ENCODE data around the gene TSC22D1. TPM values are rescaled to one million over a fixed set of nuclear protein-coding genes. Genes with fewer than 3 reads are reported as not detected.
"Not testable (repeated sequence)": the region's sequence is repeated elsewhere in the genome, so short reads cannot be mapped to it uniquely, and the experiment has no call there.

TSC22D1 gene
- total RNA-seq, 3 donors from 2014 or later, result 249 to 299 (median 260) TPM

GRCh38 chr13:44514278-44514677, 61.9 kb downstream of the TSC22D1 start:
- Histone ChIP-seq H3K36me3 (ENCODE audit: low read depth) (no peaks in the 10 kb centered on the region), H3K4me1 (ENCODE audit: low read depth) (no peaks in the 10 kb centered on the region), H3K4me3 (no peak overlapping the region), H3K9me3 (no peaks in the 10 kb centered on the region)
- no peak for DNase-seq
- no peak for ATAC-seq
- TF ChIP-seq CTCF (IDR thresholded peaks at IDR 0.05), result no peak
- intact Hi-C loops (cut with DNase I, micrococcal nuclease), result no loop called here

DNA sequence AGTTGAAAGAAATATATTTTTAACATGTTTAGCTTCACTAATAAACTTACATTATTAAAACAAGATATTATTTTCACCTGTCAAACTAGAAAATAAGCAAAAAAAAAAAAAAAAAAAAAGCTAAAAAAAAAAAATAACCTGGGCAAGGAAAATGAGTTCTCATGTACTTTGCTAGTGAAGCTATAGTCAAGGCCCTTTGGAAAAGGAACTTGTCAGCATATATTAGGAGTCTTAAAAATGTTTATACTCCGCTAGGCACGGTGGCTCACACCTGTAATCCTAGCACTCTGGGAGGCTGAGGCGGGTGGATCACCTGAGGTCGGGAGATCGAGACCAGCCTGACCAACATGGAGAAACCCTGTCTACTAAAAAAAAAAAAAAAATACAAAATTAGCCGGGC, 66.3 kb downstream of the TSC22D1 start:
- DNase-seq; intact Hi-C loops (cut with DNase I, micrococcal nuclease); H3K4me1 ChIP-seq (ENCODE audit: low read depth); H3K4me3 ChIP-seq; H3K9me3 ChIP-seq; ATAC-seq; H3K36me3 ChIP-seq (ENCODE audit: low read depth): not testable (repeated sequence)

DNA sequence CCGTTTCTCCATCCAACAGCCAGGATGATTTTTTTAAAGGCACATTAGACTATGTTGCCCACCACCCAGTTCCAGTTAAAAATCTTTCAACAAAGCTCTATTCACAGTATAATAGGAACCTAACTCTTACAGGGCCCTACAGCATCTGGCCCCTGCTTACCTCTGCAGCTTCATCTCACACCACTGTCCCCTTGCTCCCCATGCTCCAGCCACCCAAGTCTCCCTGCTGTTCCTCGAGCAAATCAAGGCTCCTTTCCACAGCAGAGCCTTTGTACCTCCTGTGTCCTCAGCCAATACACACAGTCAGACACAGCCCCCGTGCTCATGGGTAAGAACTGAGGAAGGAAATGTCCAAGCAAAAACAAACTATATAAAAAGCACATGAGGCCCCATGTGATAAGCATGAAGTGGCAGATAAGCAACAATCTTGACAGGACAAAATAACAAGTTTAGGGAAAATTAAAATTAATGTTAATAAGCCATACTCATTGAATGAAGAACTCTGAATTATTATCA, 67.5 kb downstream of the TSC22D1 start:
- intact Hi-C loops (cut with DNase I, micrococcal nuclease), result no loop called here
- H3K9me3 ChIP-seq, result no peaks in the 10 kb centered on the region
- no peaks in the 10 kb centered on the region for H3K4me1 ChIP-seq (ENCODE audit: low read depth)
- DNase-seq, result no peak
- H3K36me3 ChIP-seq (ENCODE audit: low read depth), result no peaks in the 10 kb centered on the region
- no peak overlapping the region for H3K4me3 ChIP-seq
- no peak for ATAC-seq
- TF ChIP-seq CTCF (IDR thresholded peaks at IDR 0.05), result no peak

GRCh38 chr13:44507639-44508038, 68.5 kb downstream of the TSC22D1 start:
- H3K4me1 ChIP-seq (ENCODE audit: low read depth), result no peaks in the 10 kb centered on the region
- TF ChIP-seq CTCF (IDR thresholded peaks at IDR 0.05), result no peak
- no peak overlapping the region for H3K4me3 ChIP-seq
- H3K36me3 ChIP-seq (ENCODE audit: low read depth), result no peaks in the 10 kb centered on the region
- no peak for DNase-seq
- H3K9me3 ChIP-seq, result no peaks in the 10 kb centered on the region
- ATAC-seq, result no peak
- intact Hi-C loops (cut with DNase I, micrococcal nuclease), result no loop called here

DNA sequence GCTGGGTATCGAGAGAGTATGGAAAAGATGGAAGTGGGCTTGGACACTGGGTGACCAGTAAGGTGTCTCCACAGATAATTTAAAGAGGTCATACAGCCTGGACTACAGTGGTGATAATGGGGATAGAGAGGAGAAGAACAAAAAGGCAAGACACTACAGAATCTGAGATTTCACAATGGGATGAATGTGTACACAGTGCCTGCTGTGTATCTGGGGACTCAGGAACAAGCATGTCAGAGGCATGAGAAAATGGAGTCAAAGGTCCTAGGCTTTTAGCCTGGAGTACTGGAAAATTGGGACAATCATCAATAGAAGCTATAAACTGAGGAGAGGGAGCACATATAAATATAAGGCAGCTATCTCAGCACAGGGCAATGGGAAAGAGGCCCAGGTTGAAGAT, 69.4 kb downstream of the TSC22D1 start:
- TF ChIP-seq CTCF (IDR thresholded peaks at IDR 0.05), result no peak
- DNase-seq (no peak), ATAC-seq (no peak)
- no peak overlapping the region for H3K4me3 ChIP-seq
- intact Hi-C loops (cut with DNase I, micrococcal nuclease), result no loop called here
- H3K4me1 ChIP-seq (ENCODE audit: low read depth), result no peaks in the 10 kb centered on the region
- no peaks in the 10 kb centered on the region for H3K36me3 ChIP-seq (ENCODE audit: low read depth)
- H3K9me3 ChIP-seq, result no peaks in the 10 kb centered on the region

DNA sequence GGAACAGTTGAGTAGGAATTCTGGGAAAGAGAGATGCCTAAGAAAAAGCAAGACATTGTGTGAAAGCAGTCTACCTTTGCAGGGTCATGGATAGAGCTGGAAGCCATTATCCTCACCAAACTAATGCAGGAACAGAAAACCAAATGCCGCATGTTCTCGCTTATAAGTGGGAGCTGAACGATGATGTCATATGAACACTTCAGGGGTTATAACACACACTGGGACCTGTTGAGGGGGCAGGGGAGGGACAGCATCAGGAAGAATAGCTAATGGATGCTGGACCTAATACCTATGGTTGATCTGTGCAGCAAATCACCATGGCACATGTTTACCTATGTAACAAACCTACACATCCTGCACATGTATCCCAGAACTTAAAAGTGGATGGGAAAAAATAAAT, 69.9 kb downstream of the TSC22D1 start:
- TF ChIP-seq CTCF (IDR thresholded peaks at IDR 0.05), result no peak
- no peak for ATAC-seq
- H3K4me3 ChIP-seq, result no peak overlapping the region
- no peaks in the 10 kb centered on the region for H3K9me3 ChIP-seq
- DNase-seq, result no peak
- H3K36me3 ChIP-seq (ENCODE audit: low read depth), result no peaks in the 10 kb centered on the region
- intact Hi-C loops (cut with DNase I, micrococcal nuclease), result no loop called here
- no peaks in the 10 kb centered on the region for H3K4me1 ChIP-seq (ENCODE audit: low read depth)

Measured in mucosa of descending colon (tissue), 3 donors.